ENCODE data around the gene HEATR5B. TPM values are rescaled to one million over a fixed set of nuclear protein-coding genes. Genes with fewer than 3 reads are reported as not detected.

Gene HEATR5B
- total RNA-seq, 1 donor = 27.6 TPM

DNA sequence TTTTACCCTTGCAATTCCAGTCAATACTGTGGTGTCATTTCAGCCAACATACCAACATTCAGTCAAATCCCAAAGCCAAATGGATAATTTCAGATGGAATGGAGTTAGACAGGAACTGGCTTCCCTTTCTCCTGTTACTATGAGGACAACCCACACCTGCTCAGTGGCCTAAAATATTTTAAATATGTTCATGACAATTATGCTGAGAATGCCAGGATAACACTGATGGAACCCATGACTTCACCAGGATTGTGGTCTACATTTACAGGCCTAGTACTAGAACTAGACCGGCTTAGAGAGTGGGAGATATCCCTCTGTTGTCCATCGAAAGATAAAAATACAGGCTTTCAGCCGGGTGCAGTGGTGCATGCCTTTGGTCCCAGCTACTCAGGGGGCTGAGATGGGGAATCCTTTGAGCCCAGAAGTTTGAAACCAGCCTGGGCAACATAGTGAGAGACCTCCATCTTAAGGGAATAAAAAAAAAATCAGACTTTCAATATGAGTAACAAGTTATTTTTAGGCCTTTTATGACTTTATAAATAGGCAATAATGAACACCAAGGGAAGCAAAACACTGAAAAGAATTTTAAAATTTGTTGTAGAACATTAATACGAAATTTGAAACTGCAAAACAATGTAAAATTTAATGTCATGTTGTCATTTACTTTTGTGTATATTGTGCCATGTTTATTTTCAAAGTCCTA lies 14.4 kb upstream of the HEATR5B start:
- TF ChIP-seq, protein P1, sequence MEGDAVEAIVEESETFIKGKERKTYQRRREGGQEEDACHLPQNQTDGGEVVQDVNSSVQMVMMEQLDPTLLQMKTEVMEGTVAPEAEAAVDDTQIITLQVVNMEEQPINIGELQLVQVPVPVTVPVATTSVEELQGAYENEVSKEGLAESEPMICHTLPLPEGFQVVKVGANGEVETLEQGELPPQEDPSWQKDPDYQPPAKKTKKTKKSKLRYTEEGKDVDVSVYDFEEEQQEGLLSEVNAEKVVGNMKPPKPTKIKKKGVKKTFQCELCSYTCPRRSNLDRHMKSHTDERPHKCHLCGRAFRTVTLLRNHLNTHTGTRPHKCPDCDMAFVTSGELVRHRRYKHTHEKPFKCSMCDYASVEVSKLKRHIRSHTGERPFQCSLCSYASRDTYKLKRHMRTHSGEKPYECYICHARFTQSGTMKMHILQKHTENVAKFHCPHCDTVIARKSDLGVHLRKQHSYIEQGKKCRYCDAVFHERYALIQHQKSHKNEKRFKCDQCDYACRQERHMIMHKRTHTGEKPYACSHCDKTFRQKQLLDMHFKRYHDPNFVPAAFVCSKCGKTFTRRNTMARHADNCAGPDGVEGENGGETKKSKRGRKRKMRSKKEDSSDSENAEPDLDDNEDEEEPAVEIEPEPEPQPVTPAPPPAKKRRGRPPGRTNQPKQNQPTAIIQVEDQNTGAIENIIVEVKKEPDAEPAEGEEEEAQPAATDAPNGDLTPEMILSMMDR (IDR thresholded peaks at IDR 0.05; ENCODE audit: insufficient read depth, low read depth, low read length) = no peak
- no peak for DNase-seq (ENCODE audit: low read depth)
- H3K4me3 ChIP-seq (ENCODE audit: low read depth, low read length) = no peak overlapping the region

DNA sequence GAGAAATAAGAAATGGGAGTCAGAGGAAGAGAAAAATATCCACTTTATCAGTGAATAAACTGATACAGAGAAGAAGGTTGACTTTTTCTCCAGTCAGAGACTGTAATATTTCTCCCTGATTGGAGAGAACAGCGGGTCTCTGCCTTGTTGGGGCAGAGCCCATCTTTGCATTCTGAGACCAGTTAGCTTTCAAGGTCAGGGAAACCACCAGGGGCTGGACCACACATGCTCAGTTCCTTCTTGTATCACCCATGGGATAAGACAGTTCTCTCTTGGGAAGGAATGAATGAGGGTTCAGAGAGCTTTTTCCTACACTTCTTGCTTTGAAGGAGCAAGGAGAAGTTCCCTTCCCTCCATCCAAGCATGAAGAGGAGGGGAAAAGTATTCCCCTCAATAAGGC lies 12.4 kb upstream of the HEATR5B start:
- no peak overlapping the region for H3K4me3 ChIP-seq (ENCODE audit: low read depth, low read length)
- no peak for DNase-seq (ENCODE audit: low read depth)
- TF ChIP-seq, protein P1 (IDR thresholded peaks at IDR 0.05; ENCODE audit: insufficient read depth, low read depth, low read length) = no peak

GRCh38 chr2:37091873-37092272 lies 7.7 kb upstream of the HEATR5B start:
- H3K4me3 ChIP-seq (ENCODE audit: low read depth, low read length) = no peak overlapping the region
- TF ChIP-seq, protein P1 (IDR thresholded peaks at IDR 0.05; ENCODE audit: insufficient read depth, low read depth, low read length) = no peak
- no peak for DNase-seq (ENCODE audit: low read depth)

- H3K4me3 ChIP-seq (ENCODE audit: low read depth, low read length) = no peak overlapping the region
- TF ChIP-seq, protein P1 (IDR thresholded peaks at IDR 0.05; ENCODE audit: insufficient read depth, low read depth, low read length) = no peak
- DNase-seq (ENCODE audit: low read depth) = no peak
Observed at GRCh38 chr2:37090019-37090477, 5.9 kb upstream of the HEATR5B start.

GRCh38 chr2:37085731-37086147 lies 1.6 kb upstream of the HEATR5B start:
- DNase-seq (ENCODE audit: low read depth) = peak; percentile 14
- no peak overlapping the region for H3K4me3 ChIP-seq (ENCODE audit: low read depth, low read length)
- TF ChIP-seq, protein P1 (IDR thresholded peaks at IDR 0.05; ENCODE audit: insufficient read depth, low read depth, low read length) = no peak

GRCh38 chr2:37084797-37085196 lies 625 bp upstream of the HEATR5B start:
- peak overlapping the region; percentile 83 for H3K4me3 ChIP-seq (ENCODE audit: low read depth, low read length)
- TF ChIP-seq, protein P1 (IDR thresholded peaks at IDR 0.05; ENCODE audit: insufficient read depth, low read depth, low read length) = no peak
- DNase-seq (ENCODE audit: low read depth) = no peak

DNA sequence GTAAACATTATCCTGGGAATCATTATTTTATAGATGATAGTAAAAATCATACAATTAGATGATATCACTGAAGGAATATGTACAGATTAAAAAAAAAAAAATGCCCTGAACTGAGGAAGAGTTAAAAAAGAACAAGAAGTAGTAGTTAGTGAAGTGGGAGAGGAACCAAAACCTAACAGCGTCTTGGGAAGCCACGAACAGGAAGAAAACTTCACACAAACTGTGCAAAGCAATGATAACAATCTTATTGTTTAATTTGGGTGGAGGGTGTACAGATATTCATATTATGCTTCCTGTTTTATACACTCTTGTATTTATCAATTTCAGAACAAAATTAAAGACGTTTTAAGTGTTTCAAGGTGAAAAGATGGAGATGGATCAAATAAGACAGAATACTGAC lies 3.5 kb downstream of the HEATR5B start:
- DNase-seq (ENCODE audit: low read depth) = no peak
- H3K4me3 ChIP-seq (ENCODE audit: low read depth, low read length) = no peak overlapping the region
- TF ChIP-seq, protein P1 (IDR thresholded peaks at IDR 0.05; ENCODE audit: insufficient read depth, low read depth, low read length) = no peak

Data from fibroblast of villous mesenchyme (primary cell).